ENCODE measurements around the gene TXNDC11. TPM values are rescaled to one million over a fixed set of nuclear protein-coding genes. Genes with fewer than 3 reads are reported as not detected.

TXNDC11 gene
- total RNA-seq, 2 experiments from 2014 or later: 21.7 to 24.4 TPM

GRCh38 chr16:11708421-11708820 lies 34.2 kb downstream of the TXNDC11 start:
- ATAC-seq: no peak
- POLR2A ChIA-PET: no interaction called here
- peaks cover 7% of the 10 kb centered on the region for H3K36me3 Mint-ChIP-seq (ENCODE audit: low read depth)

GRCh38 chr16:11707679-11708197 lies 34.9 kb downstream of the TXNDC11 start:
- intact Hi-C loops (cut with micrococcal nuclease): no loop called here
- ATAC-seq (no peak), DNase-seq (no peak)
- Mint-ChIP-seq H3K4me3 (no peak overlapping the region), H3K4me1 (ENCODE audit: low read depth) (peaks cover 3% of the 10 kb centered on the region), H3K27me3 (no peaks in the 10 kb centered on the region), H3K27ac (no peak overlapping the region), H3K9me3 (no peaks in the 10 kb centered on the region), H3K36me3 (ENCODE audit: low read depth) (peaks cover 10% of the 10 kb centered on the region)
- TF ChIP-seq CTCF (IDR thresholded peaks at IDR 0.05): no peak
- ChIA-PET POLR2A (no interaction called here), CTCF (interaction anchor here (0.9 to 1.6 kb wide), 6 partner anchors 9 to 301 kb away, joined by 4 to 7 read pairs (median 4); no protein-coding TSS in a partner anchor)

More at GRCh38 chr16:11708421-11708820, 34.2 kb downstream of the TXNDC11 start:
- intact Hi-C loops (cut with micrococcal nuclease): no loop called here
- CTCF ChIA-PET: interaction anchor here (0.9 to 1.5 kb wide), 5 partner anchors 8 to 301 kb away, joined by 4 to 6 read pairs (median 4); no protein-coding TSS in a partner anchor
- no peaks in the 10 kb centered on the region for H3K27me3 Mint-ChIP-seq
- no peak overlapping the region for H3K4me3 Mint-ChIP-seq
- H3K4me1 Mint-ChIP-seq (ENCODE audit: low read depth): peaks cover 3% of the 10 kb centered on the region
- no peak overlapping the region for H3K27ac Mint-ChIP-seq
- H3K9me3 Mint-ChIP-seq: no peaks in the 10 kb centered on the region
- no peak for DNase-seq
- no peak for TF ChIP-seq CTCF (IDR thresholded peaks at IDR 0.05)

DNA sequence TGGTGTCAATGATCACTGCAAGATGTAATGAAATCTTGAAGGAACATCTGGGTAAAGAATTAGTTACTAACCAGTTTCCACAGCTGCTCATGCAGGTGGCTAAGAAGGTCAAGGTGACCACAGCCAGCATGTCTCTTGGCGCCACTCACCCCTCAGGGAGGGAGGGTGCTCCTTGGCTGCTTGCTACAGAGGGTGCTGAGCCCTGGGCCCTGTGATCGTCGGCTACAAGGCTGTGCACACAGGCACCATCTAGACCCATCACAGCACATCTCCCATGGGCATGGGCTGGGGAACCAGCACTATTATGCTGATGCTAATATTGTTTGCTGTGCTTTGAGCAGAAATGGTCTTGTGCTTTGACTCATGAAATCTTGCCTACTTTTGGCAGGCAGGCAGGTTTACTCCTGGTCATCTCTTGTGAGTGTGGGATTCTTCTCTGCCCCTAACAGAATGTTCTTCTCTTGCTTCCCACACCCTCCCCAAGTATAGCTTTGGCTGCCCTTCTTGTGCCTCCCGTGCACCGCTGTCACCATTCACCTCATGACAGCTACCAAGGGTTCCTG lies 36.4 kb downstream of the TXNDC11 start:
- intact Hi-C loops (cut with micrococcal nuclease): no loop called here
- ChIA-PET CTCF (interaction anchor here (1.6 to 1.9 kb wide), 2 partner anchors 8 to 174 kb away, joined by 5 to 7 read pairs; no protein-coding TSS in a partner anchor), POLR2A (no interaction called here)
- H3K27me3 Mint-ChIP-seq: no peaks in the 10 kb centered on the region
- peaks cover 3% of the 10 kb centered on the region for H3K4me1 Mint-ChIP-seq (ENCODE audit: low read depth)
- DNase-seq (no peak), ATAC-seq (no peak)
- H3K27ac Mint-ChIP-seq: no peak overlapping the region
- no peak overlapping the region for H3K4me3 Mint-ChIP-seq
- H3K36me3 Mint-ChIP-seq (ENCODE audit: low read depth): peaks cover 14% of the 10 kb centered on the region
- H3K9me3 Mint-ChIP-seq: no peaks in the 10 kb centered on the region
- no peak for TF ChIP-seq CTCF (IDR thresholded peaks at IDR 0.05)

GRCh38 chr16:11705311-11706025 lies 37.2 kb downstream of the TXNDC11 start:
- ATAC-seq: no peak
- peaks cover 16% of the 10 kb centered on the region for H3K36me3 Mint-ChIP-seq (ENCODE audit: low read depth)
- H3K9me3 Mint-ChIP-seq: no peaks in the 10 kb centered on the region
- intact Hi-C loops (cut with micrococcal nuclease): no loop called here
- no peak overlapping the region for H3K27ac Mint-ChIP-seq
- no peaks in the 10 kb centered on the region for H3K27me3 Mint-ChIP-seq
- TF ChIP-seq CTCF (IDR thresholded peaks at IDR 0.05): no peak
- DNase-seq: no peak
- POLR2A ChIA-PET: no interaction called here
- CTCF ChIA-PET: interaction anchor here (0.7 to 1.9 kb wide), 2 partner anchors 20 to 173 kb away, joined by 3 to 5 read pairs; no protein-coding TSS in a partner anchor
- no peak overlapping the region for H3K4me3 Mint-ChIP-seq
- peaks cover 7% of the 10 kb centered on the region for H3K4me1 Mint-ChIP-seq (ENCODE audit: low read depth)
